ENCODE results near the gene DCC.
"Not testable (repeated sequence)": the region's sequence is repeated elsewhere in the genome, so short reads cannot be mapped to it uniquely, and the experiment has no call there.

DNA sequence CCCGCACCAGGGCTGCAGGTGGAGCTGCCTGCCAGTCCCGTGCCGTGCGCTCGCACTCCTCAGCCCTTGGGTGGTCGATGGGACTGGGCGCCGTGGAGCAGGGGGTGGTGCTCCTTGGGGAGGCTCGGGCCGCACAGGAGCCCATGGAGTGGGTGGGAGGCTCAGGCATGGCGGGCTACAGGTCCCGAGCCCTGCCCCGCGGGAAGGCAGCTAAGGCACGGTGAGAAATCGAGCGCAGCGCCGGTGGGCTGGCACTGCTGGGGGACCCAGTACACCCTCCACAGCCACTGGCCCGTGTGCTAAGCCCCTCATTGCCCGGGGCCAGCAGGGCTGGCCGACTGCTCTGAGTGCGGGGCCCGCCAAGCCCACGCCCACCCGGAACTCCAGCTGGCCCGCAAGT is 26.9 kb downstream of the DCC start:
- TF ChIP-seq POLR2AphosphoS5 (IDR thresholded peaks at IDR 0.05); EP300 (IDR thresholded peaks at IDR 0.05; ENCODE audit: low read depth); POLR2A (IDR thresholded peaks at IDR 0.05): not testable (repeated sequence)
- TF ChIP-seq, protein P1, sequence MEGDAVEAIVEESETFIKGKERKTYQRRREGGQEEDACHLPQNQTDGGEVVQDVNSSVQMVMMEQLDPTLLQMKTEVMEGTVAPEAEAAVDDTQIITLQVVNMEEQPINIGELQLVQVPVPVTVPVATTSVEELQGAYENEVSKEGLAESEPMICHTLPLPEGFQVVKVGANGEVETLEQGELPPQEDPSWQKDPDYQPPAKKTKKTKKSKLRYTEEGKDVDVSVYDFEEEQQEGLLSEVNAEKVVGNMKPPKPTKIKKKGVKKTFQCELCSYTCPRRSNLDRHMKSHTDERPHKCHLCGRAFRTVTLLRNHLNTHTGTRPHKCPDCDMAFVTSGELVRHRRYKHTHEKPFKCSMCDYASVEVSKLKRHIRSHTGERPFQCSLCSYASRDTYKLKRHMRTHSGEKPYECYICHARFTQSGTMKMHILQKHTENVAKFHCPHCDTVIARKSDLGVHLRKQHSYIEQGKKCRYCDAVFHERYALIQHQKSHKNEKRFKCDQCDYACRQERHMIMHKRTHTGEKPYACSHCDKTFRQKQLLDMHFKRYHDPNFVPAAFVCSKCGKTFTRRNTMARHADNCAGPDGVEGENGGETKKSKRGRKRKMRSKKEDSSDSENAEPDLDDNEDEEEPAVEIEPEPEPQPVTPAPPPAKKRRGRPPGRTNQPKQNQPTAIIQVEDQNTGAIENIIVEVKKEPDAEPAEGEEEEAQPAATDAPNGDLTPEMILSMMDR (IDR thresholded peaks at IDR 0.05) = not testable (repeated sequence)

All from transverse colon (tissue), 4 donors.